Measurements from ENCODE around the gene L3MBTL4.

GRCh38 chr18:6273423-6273822, 141.3 kb downstream of the L3MBTL4 start:
- TF ChIP-seq CTCF (IDR thresholded peaks at IDR 0.05), result no peak
- TF ChIP-seq POLR2A (IDR thresholded peaks at IDR 0.05), result no peak

Data from esophagus squamous epithelium (tissue), 4 donors.